Liver (tissue), 9 donors: ENCODE measurements around the gene VPS39. TPM values are rescaled to one million over a fixed set of nuclear protein-coding genes. Genes with fewer than 3 reads are reported as not detected.

Experiments used
- DNase-seq: peaks from one replicate; pipeline ENCODE4 v3.0.0-alpha.2; 2017; ENCODE audit warnings: low spot score
- H3K27ac ChIP-seq, 2 donors: one replicate each; pipeline ENCODE4 v1.7.0; 2013; ENCODE audit warnings: inconsistent platforms in 2 of 2, low read length in 2 of 2, control low read depth in 1 of 2, low read depth in 1 of 2, mild to moderate bottlenecking in 1 of 2
- H3K27me3 ChIP-seq, 4 donors: one replicate each; pipeline versions ENCODE4 v1.6.1 to v1.7.0; 2013; ENCODE audit warnings: low read length in 3 of 4, inconsistent platforms in 1 of 4, mild to moderate bottlenecking in 1 of 4, moderate library complexity in 1 of 4; ENCODE audit not compliant: control insufficient read depth in 4 of 4, insufficient read depth in 4 of 4
- H3K36me3 ChIP-seq, 4 donors: one replicate each; pipeline versions ENCODE4 v1.6.1 to v1.7.0; 2013; ENCODE audit warnings: low read length in 3 of 4, mild to moderate bottlenecking in 3 of 4, low read depth in 1 of 4, moderate library complexity in 1 of 4; ENCODE audit not compliant: control insufficient read depth in 4 of 4, insufficient read depth in 3 of 4
- H3K4me1 ChIP-seq, 4 donors: one replicate each; pipeline versions ENCODE4 v1.6.1 to v1.7.0; 2013; ENCODE audit warnings: low read length in 3 of 4, mild to moderate bottlenecking in 3 of 4, moderate library complexity in 1 of 4; ENCODE audit not compliant: control insufficient read depth in 4 of 4, insufficient read depth in 4 of 4
- H3K4me3 ChIP-seq, 3 donors: one replicate each; pipeline versions ENCODE4 v1.6.1 to v1.7.0; 2013; ENCODE audit warnings: low read length in 3 of 3, control low read depth in 1 of 3, low read depth in 1 of 3, mild to moderate bottlenecking in 1 of 3
- H3K9ac ChIP-seq, 2 donors: one replicate each; pipeline ENCODE4 v1.7.0; 2013; ENCODE audit warnings: low read length in 2 of 2, mild to moderate bottlenecking in 2 of 2, moderate library complexity in 2 of 2, control low read depth in 1 of 2, low read depth in 1 of 2
- H3K9me3 ChIP-seq, 4 donors: one replicate each; pipeline versions ENCODE4 v1.6.1 to v1.7.0; 2013; ENCODE audit warnings: low read length in 3 of 4; ENCODE audit not compliant: control insufficient read depth in 4 of 4
- ATF3 ChIP-seq: IDR thresholded peaks from 2 replicates; pipeline ENCODE4 v1.6.1; 2016; ENCODE audit warnings: antibody characterized with exemption
- EGR1 ChIP-seq, 2 donors: IDR thresholded peaks; 2 replicates each; pipeline ENCODE4 v1.6.1; 2016 to 2018; ENCODE audit warnings: antibody characterized with exemption in 2 of 2, low read depth in 2 of 2
- FOXA1 ChIP-seq: IDR thresholded peaks from 2 replicates; pipeline ENCODE4 v1.6.1; 2016; ENCODE audit warnings: antibody characterized with exemption
- FOXA2 ChIP-seq: IDR thresholded peaks from 2 replicates; pipeline ENCODE4 v1.6.1; 2016; ENCODE audit warnings: antibody characterized with exemption
- GABPA ChIP-seq, 2 donors: IDR thresholded peaks in 1 of 2; conservative IDR thresholded peaks in 1 of 2; 2 replicates each; pipeline ENCODE4 v1.6.1; 2016; ENCODE audit warnings: antibody characterized with exemption in 2 of 2, mild to moderate bottlenecking in 1 of 2, moderate library complexity in 1 of 2
- HNF4A ChIP-seq, 2 donors: conservative IDR thresholded peaks; 2 replicates each; pipeline ENCODE4 v1.6.1; 2016; ENCODE audit warnings: antibody characterized with exemption in 2 of 2, mild to moderate bottlenecking in 2 of 2
- HNF4G ChIP-seq: IDR thresholded peaks from 2 replicates; pipeline ENCODE4 v1.6.1; 2016; ENCODE audit warnings: antibody characterized with exemption
- JUND ChIP-seq, 2 donors: IDR thresholded peaks; 2 replicates each; pipeline ENCODE4 v1.6.1; 2016; ENCODE audit warnings: antibody characterized with exemption in 2 of 2
- NR2F2 ChIP-seq: IDR thresholded peaks from 2 replicates; pipeline ENCODE4 v1.6.1; 2016; ENCODE audit warnings: antibody characterized with exemption
- RAD21 ChIP-seq, 2 donors: IDR thresholded peaks; 2 replicates each; pipeline ENCODE4 v1.6.1; 2016; ENCODE audit warnings: antibody characterized with exemption in 2 of 2, mild to moderate bottlenecking in 2 of 2
- REST ChIP-seq: IDR thresholded peaks from 2 replicates; pipeline ENCODE4 v1.6.1; 2016; ENCODE audit warnings: antibody characterized with exemption, mild to moderate bottlenecking
- RXRA ChIP-seq, 2 donors: IDR thresholded peaks; 2 replicates each; pipeline ENCODE4 v1.6.1; 2017 to 2018; ENCODE audit warnings: antibody characterized with exemption in 2 of 2, mild to moderate bottlenecking in 1 of 2
- SP1 ChIP-seq: IDR thresholded peaks from 2 replicates; pipeline ENCODE4 v1.6.1; 2018; ENCODE audit warnings: antibody characterized with exemption, mild to moderate bottlenecking
- TAF1 ChIP-seq: conservative IDR thresholded peaks from 2 replicates; pipeline ENCODE4 v1.6.1; 2016; ENCODE audit warnings: antibody characterized with exemption, mild to moderate bottlenecking
- YY1 ChIP-seq: IDR thresholded peaks from 2 replicates; pipeline ENCODE4 v1.6.1; 2016; ENCODE audit warnings: antibody characterized with exemption, mild to moderate bottlenecking
- ZBTB33 ChIP-seq: IDR thresholded peaks from 2 replicates; pipeline ENCODE4 v1.6.1; 2016; ENCODE audit warnings: antibody characterized with exemption
- WGBS: extraction: QIAGEN DNeasy Blood & Tissue Kit; methylation state at CpG from one replicate; pipeline ENCODE4 v1.1.7; 2013; 5-methylcytosine and 5-hydroxymethylcytosine counted together
- polyA plus RNA-seq, 2 donors: library from polyadenylated mRNA; stranded (reverse) in 1 of 2; unstranded in 1 of 2; fragments of 200-250 nt in 1 of 2; fragments of >200 nt in 1 of 2; fragmentation: Nextera tagmentation in 1 of 2; extraction: Ambion mirVana in 1 of 2; gene quantifications; one replicate each; pipeline versions ENCODE4 v1.2.1 to v1.2.3, GENCODE V29; 2013 to 2015
- total RNA-seq, 2 donors: library from RNA; depleted of rRNA; stranded (reverse); fragments of >200 nt; gene quantifications; one replicate each; pipeline ENCODE4 v1.2.3, GENCODE V29; 2014
- TF ChIP-seq, protein P1 (sequence below): IDR thresholded peaks from 2 replicates; pipeline ENCODE4 v1.6.1; 2016; ENCODE audit warnings: antibody characterized with exemption
- TF ChIP-seq, protein P2 (sequence below): fragments of 150-350 bp; IDR thresholded peaks from 2 replicates; pipeline ENCODE4 v1.5.1; 2017; ENCODE audit warnings: improper control_type of control experiment, low read depth, low read length; ENCODE audit not compliant: missing input control
- donor health status: healthy.
- donor health status: healthy.
- donor health status: healthy.
- donor health status: healthy.
- donor health status: healthy.

Gene VPS39
- total and polyA plus RNA-seq, 4 donors, result 11.1 to 41.2 (median 16.8) TPM

DNA sequence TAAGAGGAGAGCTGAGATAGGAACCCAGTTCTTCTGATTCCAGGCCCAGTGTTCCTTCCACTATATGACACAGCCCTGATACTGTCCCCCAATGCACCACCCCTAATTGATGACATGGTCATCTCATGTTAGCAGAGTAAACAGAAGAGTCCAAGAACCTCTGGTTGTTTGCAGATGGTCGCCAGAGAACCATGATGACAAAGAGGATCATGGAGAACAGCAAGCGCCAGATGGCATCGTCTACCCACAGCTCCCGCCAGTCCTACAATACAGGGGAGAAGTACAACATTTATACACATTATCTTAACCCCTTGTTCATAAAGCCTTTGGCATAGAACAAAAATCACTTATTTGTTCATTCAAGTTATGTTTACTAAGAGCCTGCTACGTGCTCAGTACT is 18.5 kb upstream of the VPS39 start:
- Histone ChIP-seq H3K36me3 (peaks cover 6 to 51% (median 46%) of the 10 kb centered on the region in 4 donors), H3K4me3 (no peak overlapping the region), H3K27me3 (no peaks in the 10 kb centered on the region), H3K4me1 (no peaks in the 10 kb centered on the region), H3K9ac (no peak overlapping the region), H3K27ac (no peak overlapping the region), H3K9me3 (no peaks in the 10 kb centered on the region)
- 81% methylated on average over 5 of the region's 5 CpGs for WGBS
- no peak for DNase-seq
- no peak for TF ChIP-seq RXRA (IDR thresholded peaks at IDR 0.05)

- 51% methylated on average over 2 of the region's 2 CpGs for WGBS
- Histone ChIP-seq H3K4me1 (no peaks in the 10 kb centered on the region), H3K4me3 (no peak overlapping the region), H3K9ac (no peak overlapping the region), H3K36me3 (peaks cover 4 to 65% (median 57%) of the 10 kb centered on the region in 4 donors), H3K27me3 (no peaks in the 10 kb centered on the region), H3K27ac (no peak overlapping the region), H3K9me3 (no peaks in the 10 kb centered on the region)
- no peak for TF ChIP-seq RXRA (IDR thresholded peaks at IDR 0.05)
- no peak for TF ChIP-seq ATF3
- no peak for TF ChIP-seq ZBTB33
- DNase-seq, result no peak
Measured at GRCh38 chr15:42220216-42220615, 12.1 kb upstream of the VPS39 start.

DNA sequence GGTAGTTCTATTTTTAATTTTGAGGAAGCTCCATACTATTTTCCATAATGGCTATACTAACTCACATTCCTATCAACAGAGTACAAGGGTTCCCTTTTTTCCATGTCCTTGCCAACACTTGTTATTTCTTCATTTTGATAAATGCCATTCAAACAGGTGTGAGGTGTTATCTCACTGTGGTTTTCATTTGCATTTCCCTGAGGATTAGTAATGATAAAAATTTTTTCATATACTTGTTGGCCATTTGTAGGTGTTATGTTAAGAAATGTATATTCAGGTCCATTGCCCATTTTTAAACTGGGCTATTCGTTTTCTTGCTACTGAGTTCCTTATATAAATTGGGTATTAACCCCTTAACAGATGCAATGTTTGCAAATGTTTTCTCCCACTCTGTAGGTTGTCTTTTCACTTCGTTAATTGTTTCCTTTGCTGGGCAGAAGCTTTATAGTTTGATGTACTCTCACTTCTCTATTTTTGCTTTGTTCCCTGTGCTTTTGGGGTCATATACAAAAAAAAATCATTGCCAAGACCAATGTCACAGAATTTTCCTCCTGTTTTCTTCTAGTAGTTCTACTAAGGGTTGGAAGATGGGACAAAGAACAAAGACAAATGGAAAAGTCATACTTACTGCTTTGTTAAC is 11.0 kb upstream of the VPS39 start:
- TF ChIP-seq TAF1 (no peak), HNF4A (conservative IDR thresholded peaks at IDR 0.05) (no peak), REST (no peak), EGR1 (IDR thresholded peaks at IDR 0.05; ENCODE audit: low read depth in 2 of 2) (no peak), FOXA2 (no peak), NR2F2 (no peak), GABPA (IDR thresholded peaks at IDR 0.05 in 1 of 2, conservative IDR thresholded peaks at IDR 0.05 in 1 of 2) (no peak), ATF3 (no peak), YY1 (no peak), RXRA (IDR thresholded peaks at IDR 0.05) (no peak), RAD21 (IDR thresholded peaks at IDR 0.05) (no peak), HNF4G (no peak), FOXA1 (no peak), ZBTB33 (no peak), SP1 (no peak), JUND (IDR thresholded peaks at IDR 0.05) (no peak)
- TF ChIP-seq, protein P1, sequence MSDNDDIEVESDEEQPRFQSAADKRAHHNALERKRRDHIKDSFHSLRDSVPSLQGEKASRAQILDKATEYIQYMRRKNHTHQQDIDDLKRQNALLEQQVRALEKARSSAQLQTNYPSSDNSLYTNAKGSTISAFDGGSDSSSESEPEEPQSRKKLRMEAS, result no peak
- TF ChIP-seq, protein P2, sequence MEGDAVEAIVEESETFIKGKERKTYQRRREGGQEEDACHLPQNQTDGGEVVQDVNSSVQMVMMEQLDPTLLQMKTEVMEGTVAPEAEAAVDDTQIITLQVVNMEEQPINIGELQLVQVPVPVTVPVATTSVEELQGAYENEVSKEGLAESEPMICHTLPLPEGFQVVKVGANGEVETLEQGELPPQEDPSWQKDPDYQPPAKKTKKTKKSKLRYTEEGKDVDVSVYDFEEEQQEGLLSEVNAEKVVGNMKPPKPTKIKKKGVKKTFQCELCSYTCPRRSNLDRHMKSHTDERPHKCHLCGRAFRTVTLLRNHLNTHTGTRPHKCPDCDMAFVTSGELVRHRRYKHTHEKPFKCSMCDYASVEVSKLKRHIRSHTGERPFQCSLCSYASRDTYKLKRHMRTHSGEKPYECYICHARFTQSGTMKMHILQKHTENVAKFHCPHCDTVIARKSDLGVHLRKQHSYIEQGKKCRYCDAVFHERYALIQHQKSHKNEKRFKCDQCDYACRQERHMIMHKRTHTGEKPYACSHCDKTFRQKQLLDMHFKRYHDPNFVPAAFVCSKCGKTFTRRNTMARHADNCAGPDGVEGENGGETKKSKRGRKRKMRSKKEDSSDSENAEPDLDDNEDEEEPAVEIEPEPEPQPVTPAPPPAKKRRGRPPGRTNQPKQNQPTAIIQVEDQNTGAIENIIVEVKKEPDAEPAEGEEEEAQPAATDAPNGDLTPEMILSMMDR, result no peak
- peaks cover 4 to 68% (median 53%) of the 10 kb centered on the region in 4 donors for H3K36me3 ChIP-seq
- no peaks in the 10 kb centered on the region for H3K4me1 ChIP-seq
- no peak overlapping the region for H3K9ac ChIP-seq
- DNase-seq, result no peak
- no peak overlapping the region for H3K4me3 ChIP-seq
- no peak overlapping the region for H3K27ac ChIP-seq
- WGBS, result 35% methylated on average over 2 of the region's 2 CpGs
- H3K9me3 ChIP-seq, result no peaks in the 10 kb centered on the region
- H3K27me3 ChIP-seq, result no peaks in the 10 kb centered on the region
